Upper lobe of right lung (tissue), 1 donor: ENCODE data around the gene GBP1. TPM values are rescaled to one million over a fixed set of nuclear protein-coding genes. Genes with fewer than 3 reads are reported as not detected.

Source experiments
- ATAC-seq: fragments of 200-7000 bp; cut with Tn5 transposase; one replicate; pipeline ENCODE4 v1.9.1; 2020; ENCODE audit warnings: mild to moderate bottlenecking, moderate library complexity
- DNase-seq: peaks from one replicate; pipeline ENCODE4 v3.0.0-alpha.2; 2020
- H3K27ac ChIP-seq: fragments of 200-600 bp; one replicate; pipeline ENCODE4 v1.8.0; 2022
- H3K27me3 ChIP-seq: fragments of 200-600 bp; one replicate; pipeline ENCODE4 v1.8.0; 2022; ENCODE audit warnings: mild to moderate bottlenecking
- H3K36me3 ChIP-seq: fragments of 200-600 bp; one replicate; pipeline ENCODE4 v1.8.0; 2022
- H3K4me1 ChIP-seq: fragments of 200-600 bp; one replicate; pipeline ENCODE4 v1.8.0; 2022
- H3K4me3 ChIP-seq: fragments of 200-600 bp; one replicate; pipeline ENCODE4 v1.8.0; 2022; ENCODE audit warnings: mild to moderate bottlenecking
- H3K9me3 ChIP-seq: fragments of 200-600 bp; one replicate; pipeline ENCODE4 v1.8.0; 2022
- CTCF ChIP-seq: fragments of 200-600 bp; IDR thresholded peaks from one replicate; pipeline ENCODE4 v1.8.0; 2022; ENCODE audit warnings: antibody characterized with exemption
- intact Hi-C: fragments of 100-400 bp; cut with DNase I; formaldehyde crosslinking; loops from one replicate; pipeline ENCODE4 v1.11.0; 2022
- total RNA-seq: library from RNA; stranded (reverse); fragmentation: NEBNext Ultra II Directional; extraction: Animal tissue kit (Norgen Biotek cat#: 25700); gene quantifications from one replicate; pipeline ENCODE4 v1.2.1, GENCODE V29; 2021
- donor health status: DM: no; HTN: yes; CAD: no; lungs with severe emphysema.

The GBP1 gene
- total RNA-seq, 1 donor from 2014 or later, result 42.2 TPM

- no peak overlapping the region for H3K4me3 ChIP-seq
- no peaks in the 10 kb centered on the region for H3K27me3 ChIP-seq
- ATAC-seq (no peak), DNase-seq (no peak)
- no peak overlapping the region for H3K27ac ChIP-seq
- no peak for TF ChIP-seq CTCF
- no peaks in the 10 kb centered on the region for H3K9me3 ChIP-seq
- no peaks in the 10 kb centered on the region for H3K4me1 ChIP-seq
- intact Hi-C loops, result no loop called here
- no peaks in the 10 kb centered on the region for H3K36me3 ChIP-seq
Observed at GRCh38 chr1:89043940-89044339, 21.1 kb downstream of the GBP1 start.

- Histone ChIP-seq H3K27me3 (no peaks in the 10 kb centered on the region), H3K9me3 (no peaks in the 10 kb centered on the region), H3K27ac (no peak overlapping the region), H3K4me1 (no peaks in the 10 kb centered on the region), H3K4me3 (no peak overlapping the region), H3K36me3 (no peaks in the 10 kb centered on the region)
- no peak for ATAC-seq
- TF ChIP-seq CTCF, result no peak
- DNase-seq, result no peak
- intact Hi-C loops, result no loop called here
Observed at GRCh38 chr1:89042491-89042890, 22.5 kb downstream of the GBP1 start.

DNA sequence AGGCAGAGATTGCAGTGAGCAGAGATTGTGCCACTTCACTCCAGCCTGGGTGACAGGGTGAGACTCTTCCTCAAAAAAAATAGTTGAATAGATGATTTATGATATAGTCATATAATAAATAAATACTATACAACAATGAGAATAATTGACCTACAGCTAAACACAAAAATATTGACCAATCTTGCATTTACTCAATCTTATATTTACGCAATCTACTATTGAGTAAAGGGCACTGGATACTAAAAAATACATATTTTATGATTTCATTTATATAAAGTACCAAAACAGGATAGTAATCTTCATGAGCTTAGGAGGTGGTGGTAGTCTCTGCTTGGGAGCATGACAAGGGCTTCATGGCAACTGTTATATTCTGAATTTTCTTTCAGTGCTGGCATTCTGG, 23.3 kb downstream of the GBP1 start:
- Histone ChIP-seq H3K36me3 (no peaks in the 10 kb centered on the region), H3K27me3 (no peaks in the 10 kb centered on the region), H3K4me3 (no peak overlapping the region), H3K27ac (no peak overlapping the region), H3K9me3 (no peaks in the 10 kb centered on the region), H3K4me1 (no peaks in the 10 kb centered on the region)
- DNase-seq (no peak), ATAC-seq (no peak)
- intact Hi-C loops, result no loop called here
- no peak for TF ChIP-seq CTCF

DNA sequence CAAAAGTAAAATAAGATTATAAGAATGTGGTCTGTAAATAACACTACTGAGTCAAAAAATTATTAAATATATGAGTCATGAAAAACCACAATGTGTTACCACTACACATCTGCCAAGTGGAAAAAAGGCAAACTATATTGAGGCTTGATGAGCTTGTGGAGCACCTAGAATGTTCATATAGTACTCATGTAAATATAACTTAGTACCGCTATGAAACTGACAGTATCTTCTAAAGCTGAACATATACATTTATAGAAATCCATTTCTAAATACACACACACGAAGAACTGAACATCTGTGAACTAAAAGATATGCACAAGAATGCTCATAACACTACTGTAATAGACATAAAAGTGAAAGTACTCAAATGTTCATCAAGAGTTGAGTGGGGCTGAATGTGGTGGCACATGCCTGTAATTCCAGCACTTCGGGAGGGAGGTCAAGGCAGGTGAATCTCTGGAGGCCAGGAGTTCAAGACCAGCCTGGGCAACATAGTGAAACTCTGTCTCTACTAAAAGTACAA, 23.8 kb downstream of the GBP1 start:
- Histone ChIP-seq H3K36me3 (no peaks in the 10 kb centered on the region), H3K4me3 (no peak overlapping the region), H3K9me3 (no peaks in the 10 kb centered on the region), H3K27me3 (no peaks in the 10 kb centered on the region), H3K27ac (no peak overlapping the region), H3K4me1 (no peaks in the 10 kb centered on the region)
- intact Hi-C loops, result no loop called here
- TF ChIP-seq CTCF, result no peak
- DNase-seq (no peak), ATAC-seq (no peak)

DNA sequence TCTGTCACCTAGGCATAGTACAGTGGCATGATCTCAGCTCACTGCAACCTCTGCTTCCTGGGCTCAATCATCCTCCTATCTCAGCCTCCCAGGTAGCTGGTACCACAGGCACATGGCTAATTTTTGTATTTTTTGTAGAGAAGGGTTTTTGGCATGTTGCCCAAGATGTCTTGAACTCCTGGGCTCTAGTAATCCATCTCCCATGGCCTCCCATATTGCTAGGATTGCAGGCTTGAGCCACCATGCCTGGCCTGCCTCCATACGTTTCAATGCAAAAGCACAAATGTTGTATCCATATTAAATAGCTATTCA, 24.7 kb downstream of the GBP1 start:
- H3K4me1 ChIP-seq, result no peaks in the 10 kb centered on the region
- no peaks in the 10 kb centered on the region for H3K9me3 ChIP-seq
- ATAC-seq, result no peak
- no peak for DNase-seq
- intact Hi-C loops, result no loop called here
- H3K27ac ChIP-seq, result no peak overlapping the region
- TF ChIP-seq CTCF, result no peak
- H3K36me3 ChIP-seq, result no peaks in the 10 kb centered on the region
- no peaks in the 10 kb centered on the region for H3K27me3 ChIP-seq
- H3K4me3 ChIP-seq, result no peak overlapping the region

DNA sequence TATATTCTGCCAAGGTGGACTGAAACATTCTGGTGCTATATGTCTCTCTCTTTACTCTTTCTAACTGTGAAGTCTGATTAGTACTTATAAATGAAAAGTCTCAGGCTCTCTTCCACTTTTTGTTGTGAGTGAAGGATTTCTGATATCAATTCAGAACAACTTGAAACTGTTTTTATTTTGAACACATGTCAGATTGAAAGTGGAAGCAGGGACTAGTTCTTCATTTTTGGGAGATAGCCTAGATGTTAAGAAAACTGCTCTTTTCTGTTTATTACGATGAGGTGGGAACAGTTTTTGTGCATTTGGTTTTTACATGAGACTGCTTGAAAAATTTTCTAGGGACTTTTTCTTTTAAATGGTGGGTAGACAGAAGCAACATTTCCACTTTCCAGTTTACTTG, 27.8 kb downstream of the GBP1 start:
- no peaks in the 10 kb centered on the region for H3K4me1 ChIP-seq
- H3K9me3 ChIP-seq, result no peaks in the 10 kb centered on the region
- intact Hi-C loops, result no loop called here
- no peaks in the 10 kb centered on the region for H3K27me3 ChIP-seq
- H3K36me3 ChIP-seq, result no peaks in the 10 kb centered on the region
- ATAC-seq (no peak), DNase-seq (no peak)
- TF ChIP-seq CTCF, result no peak
- no peak overlapping the region for H3K27ac ChIP-seq
- no peak overlapping the region for H3K4me3 ChIP-seq
